Measurements from ENCODE around the gene ZMYM2.

The ZMYM2 gene

DNA sequence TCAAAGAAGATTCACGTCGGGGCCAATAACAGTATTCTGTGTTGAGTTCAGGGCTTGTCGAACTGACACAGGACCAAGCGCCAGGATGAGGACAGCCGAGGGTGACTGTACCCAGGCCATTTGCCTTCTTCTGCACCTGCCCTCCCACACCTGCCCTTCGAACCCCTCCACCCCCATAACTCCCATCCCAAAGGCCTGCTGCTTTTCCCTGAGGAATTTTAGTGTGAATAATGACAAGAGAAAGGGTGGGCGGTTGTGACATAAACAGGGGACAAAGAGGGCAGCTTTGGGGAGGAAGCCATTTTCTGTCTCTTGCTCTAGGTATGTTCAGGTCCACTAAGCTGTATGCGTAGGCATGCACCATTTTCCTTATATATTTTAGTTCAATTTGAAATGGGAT is 176.2 kb downstream of the ZMYM2 start:
- H3K27ac ChIP-seq (ENCODE audit: low read depth, low read length, severe bottlenecking): no peak overlapping the region
- no peaks in the 10 kb centered on the region for H3K9me3 ChIP-seq (ENCODE audit: control insufficient read depth, low read length)
- no peak overlapping the region for H3K4me3 ChIP-seq (ENCODE audit: extremely low read depth, insufficient read depth, low read length, poor library complexity, severe bottlenecking)
- 58 to 92% methylated on average over 2 to 5 of the region's 8 CpGs for WGBS, 2 experiments (ENCODE audit: insufficient coverage in 2 of 2)
- H3K36me3 ChIP-seq (ENCODE audit: control insufficient read depth, insufficient read depth, low read length): no peaks in the 10 kb centered on the region
- no peaks in the 10 kb centered on the region for H3K4me1 ChIP-seq (ENCODE audit: control insufficient read depth, insufficient read depth, low read length, poor library complexity, severe bottlenecking)

DNA sequence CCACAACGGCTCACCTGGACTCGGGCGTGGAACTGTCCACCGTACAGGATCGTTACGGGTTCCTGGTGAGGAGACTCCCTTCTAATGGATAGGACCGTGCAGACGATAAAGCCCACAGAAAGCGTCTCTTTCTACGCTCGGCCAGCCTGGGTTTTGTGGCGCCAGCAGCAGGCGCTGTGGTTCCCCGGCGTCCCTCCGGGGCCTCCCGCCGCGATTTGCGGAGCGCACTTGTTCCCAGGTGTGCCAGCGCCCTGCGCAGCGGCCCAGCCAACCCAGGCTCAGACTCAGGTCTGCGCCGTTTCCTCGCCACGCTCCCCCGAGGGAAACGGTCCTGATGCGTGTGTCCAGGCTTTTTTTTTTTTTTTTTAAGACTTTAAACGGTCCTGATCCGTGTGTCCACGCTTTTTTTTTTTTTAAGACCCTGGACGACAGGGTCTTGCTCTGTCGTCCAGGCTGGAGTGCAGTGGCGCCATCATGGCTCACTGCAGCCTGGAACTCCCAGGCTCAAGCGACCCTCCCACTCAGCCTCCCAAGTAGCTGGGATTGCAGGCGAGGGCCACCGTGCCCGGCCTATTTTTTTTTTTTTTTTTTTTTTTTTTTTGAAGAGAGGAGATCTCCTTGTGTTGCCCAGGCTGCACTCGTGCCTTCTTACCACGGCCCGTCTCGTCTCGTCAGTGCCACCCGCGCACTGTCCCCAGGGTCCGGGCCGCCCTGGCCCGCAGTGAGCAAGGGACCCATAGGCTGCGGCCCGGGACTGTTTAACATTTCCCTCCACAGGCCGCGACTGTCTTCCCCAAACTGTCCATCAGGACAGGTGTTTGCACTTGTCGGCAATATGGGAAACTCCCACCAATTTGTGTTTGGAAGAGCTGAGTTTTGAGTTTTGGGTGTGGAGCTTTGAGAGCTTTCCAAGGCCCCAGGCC is 178.5 kb downstream of the ZMYM2 start:
- H3K27ac ChIP-seq (ENCODE audit: low read depth, low read length, severe bottlenecking): no peak overlapping the region
- no peak overlapping the region for H3K4me3 ChIP-seq (ENCODE audit: extremely low read depth, insufficient read depth, low read length, poor library complexity, severe bottlenecking)
- H3K4me1 ChIP-seq (ENCODE audit: control insufficient read depth, insufficient read depth, low read length, poor library complexity, severe bottlenecking): no peaks in the 10 kb centered on the region
- WGBS, 2 experiments (ENCODE audit: insufficient coverage in 2 of 2): 40 to 46% methylated on average over 47 to 50 of the region's 56 CpGs
- H3K36me3 ChIP-seq (ENCODE audit: control insufficient read depth, insufficient read depth, low read length): no peaks in the 10 kb centered on the region
- H3K9me3 ChIP-seq (ENCODE audit: control insufficient read depth, low read length): no peaks in the 10 kb centered on the region

DNA sequence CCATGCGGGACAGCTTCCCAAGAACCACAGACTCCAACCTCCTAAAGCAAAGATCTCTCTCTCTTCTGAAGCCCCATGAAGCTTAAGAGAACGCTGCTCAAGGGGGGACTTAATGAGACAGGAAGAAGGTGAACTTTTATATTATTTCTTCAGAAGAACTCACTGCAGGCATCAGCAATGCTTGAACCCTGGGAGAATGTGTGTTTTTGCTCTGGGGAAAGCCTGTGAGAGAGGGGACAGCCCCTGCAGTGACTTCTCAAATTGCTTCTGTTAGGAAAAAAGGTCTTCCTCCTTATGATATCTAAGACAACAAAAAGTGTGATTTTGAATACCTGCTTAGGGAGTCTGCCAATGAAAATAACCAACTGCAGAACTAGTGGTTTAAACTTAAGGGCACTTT is 179.3 kb downstream of the ZMYM2 start:
- WGBS, 2 experiments (ENCODE audit: insufficient coverage in 2 of 2): no CpG with 5 or more reads among the region's 2 CpGs
- Histone ChIP-seq H3K4me1 (ENCODE audit: control insufficient read depth, insufficient read depth, low read length, poor library complexity, severe bottlenecking) (no peaks in the 10 kb centered on the region), H3K9me3 (ENCODE audit: control insufficient read depth, low read length) (no peaks in the 10 kb centered on the region), H3K36me3 (ENCODE audit: control insufficient read depth, insufficient read depth, low read length) (no peaks in the 10 kb centered on the region), H3K4me3 (ENCODE audit: extremely low read depth, insufficient read depth, low read length, poor library complexity, severe bottlenecking) (no peak overlapping the region), H3K27ac (ENCODE audit: low read depth, low read length, severe bottlenecking) (no peak overlapping the region)

DNA sequence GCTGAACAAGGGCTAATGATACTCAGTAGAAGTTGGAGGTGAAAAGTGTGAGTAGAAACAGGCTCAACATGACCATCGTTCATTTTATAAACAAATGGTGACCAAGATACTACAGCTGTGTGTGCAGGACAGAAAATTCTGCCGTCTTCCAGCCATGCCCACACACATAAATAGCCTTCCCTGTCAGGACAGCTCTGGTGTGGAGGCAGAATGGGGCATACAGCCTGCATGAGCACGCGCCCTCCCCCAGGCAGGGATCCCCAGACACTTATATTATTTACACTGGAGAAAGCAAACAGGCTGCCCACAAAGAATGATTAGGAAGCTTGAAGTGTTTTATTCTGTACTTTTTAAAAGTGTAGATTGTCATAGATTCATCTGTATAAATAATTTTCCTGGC is 182.0 kb downstream of the ZMYM2 start:
- no peaks in the 10 kb centered on the region for H3K9me3 ChIP-seq (ENCODE audit: control insufficient read depth, low read length)
- H3K4me1 ChIP-seq (ENCODE audit: control insufficient read depth, insufficient read depth, low read length, poor library complexity, severe bottlenecking): no peaks in the 10 kb centered on the region
- H3K36me3 ChIP-seq (ENCODE audit: control insufficient read depth, insufficient read depth, low read length): no peaks in the 10 kb centered on the region
- no peak overlapping the region for H3K4me3 ChIP-seq (ENCODE audit: extremely low read depth, insufficient read depth, low read length, poor library complexity, severe bottlenecking)
- H3K27ac ChIP-seq (ENCODE audit: low read depth, low read length, severe bottlenecking): no peak overlapping the region
- WGBS, 2 experiments (ENCODE audit: insufficient coverage in 2 of 2): no CpG with 5 or more reads among the region's 4 CpGs

All from mesodermal cell (in vitro differentiated cells).